ENCODE data around the gene AKAP9. TPM values are rescaled to one million over a fixed set of nuclear protein-coding genes. Genes with fewer than 3 reads are reported as not detected.
"Not testable (repeated sequence)": the region's sequence is repeated elsewhere in the genome, so short reads cannot be mapped to it uniquely, and the experiment has no call there.

AKAP9 gene
- total RNA-seq, 1 experiment from 2014 or later = 15.8 TPM

GRCh38 chr7:92061154-92061553 lies 120.5 kb downstream of the AKAP9 start:
- DNase-seq (ENCODE audit: low spot score) = no peak

DNA sequence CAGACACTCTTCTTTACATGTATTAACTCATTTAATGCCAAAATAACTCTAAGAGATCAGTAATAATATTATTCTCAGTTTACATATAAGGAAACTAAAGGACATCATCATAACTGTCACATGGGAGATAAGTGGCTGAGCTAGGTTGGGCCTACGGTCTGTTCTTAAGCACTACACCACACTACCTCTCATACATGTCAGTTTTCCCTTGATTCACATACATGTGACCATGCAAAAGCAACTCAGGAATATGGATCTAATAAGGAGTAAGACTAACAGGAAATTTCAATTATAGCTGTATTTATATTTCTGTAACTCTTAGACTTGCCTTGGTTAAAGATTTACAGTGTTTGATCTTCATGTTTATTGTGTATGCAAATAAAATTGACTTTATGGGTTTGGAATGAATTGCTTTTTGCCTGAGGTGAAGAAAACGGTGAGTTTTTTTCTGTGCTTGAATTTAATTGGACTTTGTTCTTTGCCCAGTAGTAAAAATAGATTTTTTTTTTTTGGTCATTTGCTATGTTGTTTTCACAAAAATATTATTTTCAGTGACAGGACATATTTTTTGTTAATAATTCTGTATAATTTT lies 123.9 kb downstream of the AKAP9 start:
- no peak for DNase-seq (ENCODE audit: low spot score)

DNA sequence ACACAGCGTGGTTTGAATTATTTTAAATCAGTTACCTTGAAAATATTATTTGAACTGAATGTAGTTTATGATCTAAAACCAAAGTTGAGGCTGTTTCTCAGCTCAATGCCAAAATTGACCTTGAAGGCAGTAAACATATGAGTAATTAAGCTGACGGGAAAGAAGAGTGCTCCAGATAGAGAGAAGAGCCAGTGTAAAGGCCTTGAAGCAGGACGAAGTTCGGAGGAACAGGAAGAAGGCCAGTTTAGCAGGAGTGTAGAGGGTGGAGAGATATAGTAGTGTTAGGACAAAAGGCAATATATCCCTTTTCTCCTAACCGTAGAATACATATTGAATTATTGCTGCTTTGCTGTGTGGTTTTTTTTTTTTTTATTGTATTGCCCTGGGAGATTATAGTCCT lies 130.4 kb downstream of the AKAP9 start:
- no peak for DNase-seq (ENCODE audit: low spot score)

- no peak for DNase-seq (ENCODE audit: low spot score)
Measured at GRCh38 chr7:92072121-92072520, 131.5 kb downstream of the AKAP9 start.

GRCh38 chr7:92072708-92073107 lies 132.0 kb downstream of the AKAP9 start:
- DNase-seq (ENCODE audit: low spot score) = no peak

- DNase-seq (ENCODE audit: low spot score) = no peak
Measured at GRCh38 chr7:92075455-92076158, 134.9 kb downstream of the AKAP9 start.

- no peak for DNase-seq (ENCODE audit: low spot score)
Measured at GRCh38 chr7:92076509-92076908, 135.8 kb downstream of the AKAP9 start.

GRCh38 chr7:92083922-92084321 lies 143.3 kb downstream of the AKAP9 start:
- DNase-seq (ENCODE audit: low spot score) = not testable (repeated sequence)

DNA sequence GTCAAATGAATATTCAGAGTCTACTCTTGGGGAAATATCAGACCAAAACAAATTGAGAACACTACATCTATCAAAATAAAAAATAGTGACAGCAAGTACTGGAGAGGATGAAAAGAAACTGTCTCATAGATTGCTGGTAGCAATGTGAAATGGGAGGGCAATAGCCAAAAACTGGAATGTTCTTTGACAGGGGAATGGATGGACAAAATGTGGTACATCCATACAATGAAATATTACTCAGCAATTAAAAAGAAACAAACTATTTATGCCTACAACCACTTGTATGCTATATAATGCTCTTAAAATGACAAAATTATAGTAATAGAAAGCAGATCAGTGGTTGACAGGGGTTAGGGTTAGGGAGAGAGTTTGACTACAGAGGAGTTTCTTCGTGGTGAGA lies 147.6 kb downstream of the AKAP9 start:
- DNase-seq (ENCODE audit: low spot score) = no peak

- no peak for DNase-seq (ENCODE audit: low spot score)
Measured at GRCh38 chr7:92092210-92092609, 151.5 kb downstream of the AKAP9 start.

DNA sequence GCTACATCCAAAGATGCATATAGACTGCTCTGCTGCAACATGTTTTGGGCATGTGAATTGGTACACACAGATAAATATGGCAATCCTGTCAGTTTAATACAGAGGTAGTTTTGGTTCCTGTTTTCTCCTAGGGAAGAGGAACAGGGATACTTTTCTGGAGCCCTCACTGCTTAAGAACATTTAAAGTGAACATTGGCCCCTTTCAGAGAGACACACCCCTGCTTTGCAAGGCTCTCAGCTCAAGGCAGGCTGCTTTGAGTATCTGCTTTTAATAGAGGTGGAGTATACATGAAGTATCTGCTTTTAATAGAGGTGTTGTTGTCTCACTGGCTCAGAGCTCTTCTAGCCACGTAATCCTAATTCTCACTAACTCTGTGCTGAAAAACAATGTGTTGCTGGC lies 154.7 kb downstream of the AKAP9 start:
- DNase-seq (ENCODE audit: low spot score) = no peak

DNA sequence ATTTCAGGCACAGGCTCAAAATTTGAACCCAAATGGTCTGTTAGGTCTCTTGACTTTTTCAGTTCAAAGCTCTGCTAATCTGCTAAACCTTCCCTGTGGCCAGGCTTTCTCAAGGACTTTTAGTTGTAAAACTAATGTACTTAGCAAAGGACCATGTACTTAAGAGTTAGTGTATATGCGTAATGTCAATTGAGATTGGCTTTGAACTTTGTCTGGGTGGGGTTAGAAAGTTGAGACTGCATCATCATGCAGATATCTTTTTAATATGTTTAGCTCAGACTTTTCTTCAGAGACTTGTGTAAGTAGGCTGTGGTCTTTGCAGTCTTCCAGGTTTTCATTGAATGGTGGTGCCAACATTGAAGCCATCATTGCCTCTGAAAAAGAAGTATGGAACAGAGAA lies 159.9 kb downstream of the AKAP9 start:
- no peak for DNase-seq (ENCODE audit: low spot score)

DNA sequence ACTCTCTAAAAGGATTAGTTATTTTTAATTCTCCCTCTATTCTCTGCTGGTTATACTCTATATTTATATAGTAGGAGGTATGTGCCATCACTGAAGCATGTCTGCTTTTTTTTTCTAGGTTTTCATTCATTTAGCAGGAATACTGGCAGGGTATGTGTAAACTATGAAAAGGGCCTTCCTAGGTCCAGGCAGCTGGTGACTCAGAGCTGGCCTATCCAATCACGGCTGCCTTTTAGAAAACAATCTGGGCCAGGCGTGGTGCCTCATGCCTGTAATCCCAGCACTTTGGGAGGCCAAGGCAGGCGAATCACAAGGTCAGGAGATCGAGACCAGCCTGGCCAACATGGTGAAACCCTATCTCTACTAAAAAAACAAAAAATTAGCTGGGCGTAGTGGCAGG lies 162.2 kb downstream of the AKAP9 start:
- peak; percentile 29 for DNase-seq (ENCODE audit: low spot score)

DNA sequence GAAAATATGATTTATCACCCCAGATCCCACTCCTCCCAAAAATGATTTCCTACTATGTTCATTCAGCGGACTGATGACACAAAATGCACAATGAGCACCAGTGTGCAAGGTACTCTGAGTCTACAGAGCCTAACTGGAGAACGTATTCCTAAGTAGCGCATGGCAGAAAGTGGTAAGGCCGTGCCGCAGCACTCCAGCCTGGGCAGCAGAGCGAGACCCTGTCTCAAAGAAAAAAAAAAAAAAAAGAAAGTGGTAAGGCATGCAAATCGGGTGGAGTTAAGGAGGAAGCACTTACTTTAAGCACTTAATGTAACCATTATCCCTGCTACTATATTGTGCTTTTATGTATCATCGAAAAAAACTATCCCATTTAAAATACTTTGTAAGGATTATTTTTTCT lies 168.2 kb downstream of the AKAP9 start:
- DNase-seq (ENCODE audit: low spot score) = no peak

GRCh38 chr7:92110857-92111256 lies 170.2 kb downstream of the AKAP9 start:
- no peak for DNase-seq (ENCODE audit: low spot score)

- DNase-seq (ENCODE audit: low spot score) = no peak
Measured at GRCh38 chr7:92115821-92116220, 175.2 kb downstream of the AKAP9 start.

DNA sequence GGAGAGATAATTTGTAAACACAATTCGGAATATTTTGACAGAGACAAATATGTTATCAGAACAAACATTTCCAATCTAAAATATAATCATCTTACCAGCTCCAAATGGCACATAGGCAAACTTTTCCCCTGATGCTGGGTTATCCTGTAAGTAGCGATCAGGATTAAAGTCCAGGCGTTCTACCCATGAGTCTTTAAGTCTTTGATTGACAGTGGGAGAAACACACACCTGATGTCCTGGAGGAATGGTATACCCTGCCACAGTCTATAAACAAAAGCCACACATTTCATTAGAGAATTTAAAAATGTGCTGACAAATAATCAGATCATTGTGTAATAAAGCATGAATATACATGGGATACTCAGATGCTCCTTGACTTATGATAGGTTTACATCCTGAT lies 176.3 kb downstream of the AKAP9 start:
- DNase-seq (ENCODE audit: low spot score) = no peak

DNA sequence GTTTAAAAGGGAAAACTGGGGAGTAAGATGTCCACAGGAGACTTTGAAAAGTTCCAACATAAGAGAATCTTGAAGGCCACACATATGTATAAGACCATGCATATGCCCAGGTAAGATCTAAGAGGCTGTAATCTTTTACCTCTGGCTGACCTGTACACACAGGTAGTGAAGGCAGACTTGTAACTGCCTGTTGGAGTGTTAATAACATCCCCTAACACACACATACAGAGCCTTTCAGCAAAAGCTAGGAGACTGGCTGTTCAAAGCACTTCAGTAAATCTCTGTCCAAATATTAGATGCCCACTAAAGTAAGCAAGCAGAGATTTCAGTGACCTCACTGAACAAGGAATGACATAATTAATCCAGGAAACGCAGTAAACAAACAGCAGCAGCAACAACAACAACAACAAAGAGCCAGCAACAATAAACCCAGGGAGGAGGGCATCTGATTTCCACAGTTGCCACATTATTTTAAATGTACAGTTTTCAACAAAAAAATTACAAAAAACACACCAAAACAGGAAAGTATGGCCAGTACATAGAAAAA lies 178.6 kb downstream of the AKAP9 start:
- no peak for DNase-seq (ENCODE audit: low spot score)

GRCh38 chr7:92121681-92122080 lies 181.0 kb downstream of the AKAP9 start:
- DNase-seq (ENCODE audit: low spot score) = no peak

DNA sequence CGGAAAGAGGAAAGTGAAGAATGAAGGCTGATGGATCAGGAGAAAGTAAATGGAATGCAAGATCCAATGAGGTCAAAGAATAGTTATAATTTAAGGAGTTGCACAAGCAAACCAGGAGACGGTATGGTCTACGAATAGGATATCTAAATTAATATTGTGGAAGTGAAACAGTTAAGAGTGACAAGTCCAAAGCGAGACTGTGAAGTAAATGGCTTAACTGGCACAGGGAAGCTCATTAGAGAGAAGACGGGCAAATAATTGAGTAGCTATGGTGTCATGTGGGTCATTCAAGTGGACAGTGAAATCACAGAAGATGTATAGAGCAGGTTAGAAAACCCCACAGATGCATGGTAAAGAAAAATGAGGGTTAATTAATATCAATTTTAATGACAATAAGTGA lies 190.4 kb downstream of the AKAP9 start:
- DNase-seq (ENCODE audit: low spot score) = no peak

- no peak for DNase-seq (ENCODE audit: low spot score)
Measured at GRCh38 chr7:92131764-92132330, 191.2 kb downstream of the AKAP9 start.

DNA sequence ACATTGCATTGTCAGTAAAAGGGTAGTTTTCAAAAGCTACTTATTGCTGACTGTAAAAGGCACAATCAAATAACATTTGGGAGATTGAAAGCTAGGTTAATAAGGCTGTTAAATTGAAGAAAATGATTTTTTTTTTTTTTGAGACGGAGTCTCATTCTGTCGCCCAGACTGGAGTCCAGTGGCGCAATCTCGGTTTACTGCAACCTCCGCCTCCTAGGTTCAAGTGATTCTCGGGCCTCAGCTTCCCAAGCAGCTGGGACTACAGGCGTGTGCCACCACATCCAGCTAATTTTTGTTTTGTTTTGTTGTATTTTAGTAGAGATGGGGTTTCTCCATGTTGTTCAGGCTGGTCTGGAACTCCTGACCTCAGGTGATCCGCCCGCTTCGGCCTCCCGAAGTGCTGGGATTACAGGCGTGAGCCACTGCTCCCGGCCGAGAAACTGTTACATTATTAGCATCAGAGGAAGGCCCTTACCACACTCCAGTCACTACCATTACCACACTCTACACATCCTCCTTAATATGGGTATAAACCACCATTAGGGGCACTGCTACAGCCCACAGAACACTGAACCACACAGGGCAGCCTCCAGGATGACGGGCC lies 192.6 kb downstream of the AKAP9 start:
- no peak for DNase-seq (ENCODE audit: low spot score)
